ENCODE results near the gene SNAPIN. TPM values are rescaled to one million over a fixed set of nuclear protein-coding genes. Genes with fewer than 3 reads are reported as not detected.

The SNAPIN gene
- total RNA-seq, 1 donor from 2014 or later = 61.0 TPM

GRCh38 chr1:153705484-153705883 lies 47.0 kb downstream of the SNAPIN start:
- DNase-seq (ENCODE audit: low read depth) = no peak
- TF ChIP-seq CTCF (IDR thresholded peaks at IDR 0.05; ENCODE audit: insufficient read depth, low read length, poor library complexity, severe bottlenecking) = no peak
- Histone ChIP-seq H3K36me3 (ENCODE audit: control insufficient read depth, insufficient read depth, low read length) (no peaks in the 10 kb centered on the region), H3K27me3 (ENCODE audit: control insufficient read depth, insufficient read depth, low read length) (no peaks in the 10 kb centered on the region), H3K4me3 (ENCODE audit: low read depth, low read length) (no peak overlapping the region)

GRCh38 chr1:153711026-153711425 lies 52.5 kb downstream of the SNAPIN start:
- no peak for TF ChIP-seq CTCF (IDR thresholded peaks at IDR 0.05; ENCODE audit: insufficient read depth, low read length, poor library complexity, severe bottlenecking)
- H3K27me3 ChIP-seq (ENCODE audit: control insufficient read depth, insufficient read depth, low read length) = no peaks in the 10 kb centered on the region
- no peaks in the 10 kb centered on the region for H3K36me3 ChIP-seq (ENCODE audit: control insufficient read depth, insufficient read depth, low read length)
- DNase-seq (ENCODE audit: low read depth) = no peak
- H3K4me3 ChIP-seq (ENCODE audit: low read depth, low read length) = no peak overlapping the region

Other genes with a start within 250 kb of the SNAPIN start
- gene S100A7A, start 242.2 kb upstream of the SNAPIN start, total RNA-seq = not detected in 2 replicates
- gene S100A7, start 198.1 kb upstream of the SNAPIN start, total RNA-seq = not detected in 2 replicates
- 754 and 920 TPM in 2 replicates for gene S100A6, start 122.7 kb upstream of the SNAPIN start, total RNA-seq
- 0.75 TPM in 1 of 2 replicates, not detected in the other for gene S100A5, start 117.8 kb upstream of the SNAPIN start, total RNA-seq
- 2.7 and 7.1 TPM in 2 replicates for gene S100A4, start 112.9 kb upstream of the SNAPIN start, total RNA-seq
- gene S100A3, start 109.4 kb upstream of the SNAPIN start, total RNA-seq = 5.8 and 12.0 TPM in 2 replicates
- 16.1 and 27.5 TPM in 2 replicates for gene S100A2, start 92.9 kb upstream of the SNAPIN start, total RNA-seq
- gene S100A16, start 45.6 kb upstream of the SNAPIN start, total RNA-seq = 480 and 499 TPM in 2 replicates
- gene S100A14, start 42.4 kb upstream of the SNAPIN start, total RNA-seq = 4.2 and 4.4 TPM in 2 replicates
- 171 and 183 TPM in 2 replicates for gene S100A13, start 31.2 kb upstream of the SNAPIN start, total RNA-seq
- gene S100A1, start 30.3 kb upstream of the SNAPIN start, total RNA-seq = 1.3 and 2.0 TPM in 2 replicates
- 54.8 and 58.1 TPM in 2 replicates for gene CHTOP, start 24.6 kb upstream of the SNAPIN start, total RNA-seq
- gene ILF2, start 12.3 kb downstream of the SNAPIN start, total RNA-seq = 231 and 250 TPM in 2 replicates
- gene NPR1, start 20.0 kb downstream of the SNAPIN start, total RNA-seq = 2.0 and 2.1 TPM in 2 replicates
- gene INTS3, start 69.3 kb downstream of the SNAPIN start, total RNA-seq = 33.8 and 36.4 TPM in 2 replicates
- 2.7 and 6.2 TPM in 2 replicates for gene SLC27A3, start 116.7 kb downstream of the SNAPIN start, total RNA-seq

Measured in kidney epithelial cell (primary cell).